Thyroid gland (tissue), 4 donors: ENCODE data around the gene MAGI1. TPM values are rescaled to one million over a fixed set of nuclear protein-coding genes. Genes with fewer than 3 reads are reported as not detected.

Experiments
- DNase-seq, 2 donors: peaks; one replicate each; pipeline ENCODE4 v3.0.0-alpha.2; 2019
- H3K27ac ChIP-seq, 3 donors: fragments of 200-600 bp; sonication (generic); 1 replicate in 2 of 3; 2 replicates in 1 of 3; pipeline ENCODE4 v1.5.1; 2016 to 2019; ENCODE audit warnings: mild to moderate bottlenecking in 1 of 3, moderate library complexity in 1 of 3
- H3K27me3 ChIP-seq: fragments of 200-600 bp; sonication (generic); one replicate; pipeline ENCODE4 v1.5.1; 2019
- H3K36me3 ChIP-seq, 2 donors: fragments of 200-600 bp; sonication (generic); one replicate each; pipeline ENCODE4 v1.5.1; 2016 to 2019
- H3K4me1 ChIP-seq, 2 donors: fragments of 200-600 bp; sonication (generic); one replicate each; pipeline ENCODE4 v1.5.1; 2017 to 2019
- H3K4me3 ChIP-seq, 3 donors: fragments of 200-600 bp; sonication (generic); replicated peaks in 1 of 3; 1 replicate in 2 of 3; 2 replicates in 1 of 3; pipeline ENCODE4 v1.5.1; 2016; ENCODE audit warnings: mild to moderate bottlenecking in 1 of 3
- H3K9me3 ChIP-seq: fragments of 200-600 bp; sonication (generic); one replicate; pipeline ENCODE4 v1.5.1; 2017
- CTCF ChIP-seq, 6 experiments: fragments of 200-600 bp in 3 of 6; fragments of 450-650 bp in 3 of 6; sonication (generic) in 3 of 6; IDR thresholded peaks; one replicate each; pipeline ENCODE4 v1.5.1; 2016 to 2019; ENCODE audit warnings: antibody characterized with exemption in 6 of 6, mild to moderate bottlenecking in 2 of 6, inconsistent platforms in 1 of 6, moderate library complexity in 1 of 6
- POLR2A ChIP-seq, 2 donors: fragments of 450-650 bp; IDR thresholded peaks; one replicate each; pipeline ENCODE4 v1.6.1; 2017; ENCODE audit warnings: antibody characterized with exemption in 2 of 2, mild to moderate bottlenecking in 2 of 2, moderate library complexity in 1 of 2
- WGBS, 2 donors: methylation state at CpG; one replicate each; pipeline ENCODE4 v1.1.5; 2017; 5-methylcytosine and 5-hydroxymethylcytosine counted together
- intact Hi-C: fragments of 100-400 bp; cut with DNase I; formaldehyde crosslinking; loops from one replicate; pipeline ENCODE4 v1.15.1; 2023
- total RNA-seq, 4 donors: library from RNA; depleted of rRNA; stranded (reverse); fragments of >200 nt; gene quantifications; one replicate each; pipeline ENCODE4 v1.2.3, GENCODE V29; 2016

The MAGI1 gene
- total RNA-seq, 4 donors from 2014 or later, result 60.5 to 123 (median 87.5) TPM

- intact Hi-C loops, result no loop called here
- H3K27ac ChIP-seq, result no peak overlapping the region
- DNase-seq, result no peak
- no peaks in the 10 kb centered on the region for H3K9me3 ChIP-seq
- peaks cover 0 to 9% of the 10 kb centered on the region in 2 donors for H3K4me1 ChIP-seq
- WGBS, 2 donors, result 84 to 86% methylated on average over 4 of the region's 4 CpGs
- H3K27me3 ChIP-seq, result no peaks in the 10 kb centered on the region
- H3K4me3 ChIP-seq, result no peak overlapping the region
- H3K36me3 ChIP-seq, result peaks cover 0 to 9% of the 10 kb centered on the region in 2 donors
- TF ChIP-seq POLR2A (IDR thresholded peaks at IDR 0.05), result no peak
Measured at GRCh38 chr3:65351753-65352152, 687.0 kb downstream of the MAGI1 start.

- 77 to 81% methylated on average over 5 of the region's 5 CpGs for WGBS, 2 donors
Measured at GRCh38 chr3:65350801-65351476, 687.8 kb downstream of the MAGI1 start.

GRCh38 chr3:65348398-65348995 is 690.2 kb downstream of the MAGI1 start:
- H3K27ac ChIP-seq, result no peak overlapping the region
- intact Hi-C loops, result no loop called here
- H3K9me3 ChIP-seq, result no peaks in the 10 kb centered on the region
- DNase-seq, result peak; percentile 16 to 43
- no peaks in the 10 kb centered on the region for H3K27me3 ChIP-seq
- no peaks in the 10 kb centered on the region for H3K36me3 ChIP-seq
- H3K4me1 ChIP-seq, result peaks cover 0 to 9% of the 10 kb centered on the region in 2 donors
- WGBS, 2 donors, result 71 to 76% methylated on average over 8 of the region's 8 CpGs
- no peak overlapping the region for H3K4me3 ChIP-seq
- TF ChIP-seq POLR2A (IDR thresholded peaks at IDR 0.05), result no peak
- TF ChIP-seq CTCF (IDR thresholded peaks at IDR 0.05), result no peak

More at GRCh38 chr3:65350801-65351476, 687.8 kb downstream of the MAGI1 start:
- intact Hi-C loops, result no loop called here
- TF ChIP-seq CTCF (IDR thresholded peaks at IDR 0.05) (no peak), POLR2A (IDR thresholded peaks at IDR 0.05) (no peak)
- H3K4me1 ChIP-seq, result peaks cover 0 to 9% of the 10 kb centered on the region in 2 donors
- peaks cover 0 to under 1% of the 10 kb centered on the region in 2 donors for H3K36me3 ChIP-seq
- H3K4me3 ChIP-seq, result no peak overlapping the region
- no peak overlapping the region for H3K27ac ChIP-seq
- no peak for DNase-seq
- H3K9me3 ChIP-seq, result no peaks in the 10 kb centered on the region
- H3K27me3 ChIP-seq, result no peaks in the 10 kb centered on the region

- Histone ChIP-seq H3K9me3 (no peaks in the 10 kb centered on the region), H3K4me1 (peaks cover 0 to 5% of the 10 kb centered on the region in 2 donors), H3K27me3 (no peaks in the 10 kb centered on the region), H3K4me3 (no peak overlapping the region), H3K27ac (no peak overlapping the region), H3K36me3 (no peaks in the 10 kb centered on the region)
- no peak for TF ChIP-seq POLR2A (IDR thresholded peaks at IDR 0.05)
- no peak for TF ChIP-seq CTCF (IDR thresholded peaks at IDR 0.05)
- 82 to 87% methylated on average over 1 of the region's 1 CpG for whole genome bisulfite sequencing, 2 donors
- intact Hi-C loops, result no loop called here
- no peak for DNase-seq
Measured at GRCh38 chr3:65347166-65347565, 691.6 kb downstream of the MAGI1 start.

- no peaks in the 10 kb centered on the region for H3K9me3 ChIP-seq
- H3K27me3 ChIP-seq, result no peaks in the 10 kb centered on the region
- 91 to 92% methylated on average over 2 of the region's 2 CpGs for WGBS, 2 donors
- H3K4me3 ChIP-seq, result no peak overlapping the region
- no peaks in the 10 kb centered on the region for H3K36me3 ChIP-seq
- no peak for DNase-seq
- H3K27ac ChIP-seq, result no peak overlapping the region
- peaks cover 0 to 5% of the 10 kb centered on the region in 2 donors for H3K4me1 ChIP-seq
- TF ChIP-seq CTCF (IDR thresholded peaks at IDR 0.05) (no peak), POLR2A (IDR thresholded peaks at IDR 0.05) (no peak)
- intact Hi-C loops, result no loop called here
Measured at GRCh38 chr3:65344846-65345245, 693.9 kb downstream of the MAGI1 start.
